ENCODE measurements around the gene KIAA1755. TPM values are rescaled to one million over a fixed set of nuclear protein-coding genes. Genes with fewer than 3 reads are reported as not detected.

KIAA1755 gene
- total RNA-seq, 1 experiment from 2014 or later = 0.17 TPM

DNA sequence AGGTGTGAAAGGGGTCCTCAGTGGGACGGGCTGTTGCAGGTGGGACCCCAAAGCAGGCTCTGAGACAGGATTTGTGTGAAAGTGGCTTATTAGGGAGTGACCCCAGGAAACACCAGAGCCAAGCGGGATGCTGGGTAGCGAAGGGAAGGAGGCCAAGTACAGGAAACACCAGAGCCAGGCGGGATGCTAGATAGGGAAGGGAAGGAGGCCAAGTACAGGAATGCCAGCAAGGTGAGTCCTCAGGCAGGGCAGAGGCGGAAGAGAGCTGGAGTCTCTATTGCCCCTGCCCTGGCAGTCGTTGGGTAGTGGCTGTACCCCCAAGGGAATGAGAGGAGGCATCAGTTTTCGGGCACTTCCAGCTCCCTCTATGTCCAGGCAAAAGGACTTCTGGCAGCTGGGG, 65.0 kb downstream of the KIAA1755 start:
- H4K8ac ChIP-seq (replicated peaks; ENCODE audit: insufficient read length, low read depth, low read length) = no peak overlapping the region
- H2BK120ac ChIP-seq (ENCODE audit: low read depth, low read length, poor library complexity, severe bottlenecking) = no peak overlapping the region
- no peak overlapping the region for H2AK5ac ChIP-seq (ENCODE audit: insufficient read length, low read length)
- no peak overlapping the region for H2BK15ac ChIP-seq (ENCODE audit: low read depth, low read length)
- H4K20me1 ChIP-seq (ENCODE audit: control insufficient read depth, insufficient read depth, insufficient read length) = no peaks in the 10 kb centered on the region
- no peak overlapping the region for H2BK5ac ChIP-seq (ENCODE audit: insufficient read length, low read length)
- no peak overlapping the region for H3K9ac ChIP-seq (ENCODE audit: extremely low read depth, insufficient read length, low read length)
- no peak overlapping the region for H3K4me2 ChIP-seq (ENCODE audit: insufficient read depth, insufficient read length, low read length)
- H3K23ac ChIP-seq (ENCODE audit: insufficient read length, low read depth, low read length) = no peak overlapping the region
- H3K27ac ChIP-seq (ENCODE audit: insufficient read length, low read depth, low read length) = no peak overlapping the region
- no peak overlapping the region; the same call in 1 of the 2 replicates for H3K14ac ChIP-seq (ENCODE audit: insufficient read depth, low read length)
- no peak overlapping the region for H4K5ac ChIP-seq (ENCODE audit: insufficient read length, low read depth, low read length)
- Mint-ChIP-seq H3K4me1 (peaks cover 13 to 17% of the 10 kb centered on the region in 2 experiments; a peak in 3 of 4 replicates), H3K9me3 (peaks cover 5 to 6% of the 10 kb centered on the region in 2 experiments), H3K27ac (no peak overlapping the region), H3K4me3 (no peak overlapping the region), H3K27me3 (ENCODE audit: low read depth) (peaks cover 11% of the 10 kb centered on the region), H3K36me3 (ENCODE audit: insufficient read depth in 1 of 3, low read depth in 3 of 3) (peaks cover 0 to 5% (median 4%) of the 10 kb centered on the region in 3 experiments; a peak in 1 of 7 replicates)
- H2BK20ac ChIP-seq (ENCODE audit: low read depth, low read length, poor library complexity, severe bottlenecking) = no peak overlapping the region
- H3K23me2 ChIP-seq (ENCODE audit: insufficient read length, low read depth, low read length, poor library complexity, severe bottlenecking) = no peaks in the 10 kb centered on the region
- no peaks in the 10 kb centered on the region for H3K4me1 ChIP-seq (ENCODE audit: insufficient read depth, low read length)
- H3K4ac ChIP-seq (ENCODE audit: low read depth, low read length) = no peak overlapping the region
- H3T11ph ChIP-seq (ENCODE audit: low read length) = no peak overlapping the region
- WGBS (ENCODE audit: extremely low coverage, insufficient read length, low lambda C conversion rate) = no CpG with 5 or more reads among the region's 7 CpGs
- H2AFZ ChIP-seq (ENCODE audit: low read length) = no peak overlapping the region
- H3K56ac ChIP-seq (ENCODE audit: insufficient read length, low read depth, low read length) = no peak overlapping the region
- H3K79me1 ChIP-seq (ENCODE audit: insufficient read depth, low read depth, low read length, poor library complexity, severe bottlenecking) = no peaks in the 10 kb centered on the region
- no peaks in the 10 kb centered on the region for H3K79me2 ChIP-seq (ENCODE audit: insufficient read depth, low read length)
- no peak overlapping the region for H4K91ac ChIP-seq (ENCODE audit: insufficient read length, low read depth, low read length)
- no peak overlapping the region for H2BK12ac ChIP-seq (ENCODE audit: insufficient read length, low read depth, low read length)
- TF ChIP-seq, protein P1, sequence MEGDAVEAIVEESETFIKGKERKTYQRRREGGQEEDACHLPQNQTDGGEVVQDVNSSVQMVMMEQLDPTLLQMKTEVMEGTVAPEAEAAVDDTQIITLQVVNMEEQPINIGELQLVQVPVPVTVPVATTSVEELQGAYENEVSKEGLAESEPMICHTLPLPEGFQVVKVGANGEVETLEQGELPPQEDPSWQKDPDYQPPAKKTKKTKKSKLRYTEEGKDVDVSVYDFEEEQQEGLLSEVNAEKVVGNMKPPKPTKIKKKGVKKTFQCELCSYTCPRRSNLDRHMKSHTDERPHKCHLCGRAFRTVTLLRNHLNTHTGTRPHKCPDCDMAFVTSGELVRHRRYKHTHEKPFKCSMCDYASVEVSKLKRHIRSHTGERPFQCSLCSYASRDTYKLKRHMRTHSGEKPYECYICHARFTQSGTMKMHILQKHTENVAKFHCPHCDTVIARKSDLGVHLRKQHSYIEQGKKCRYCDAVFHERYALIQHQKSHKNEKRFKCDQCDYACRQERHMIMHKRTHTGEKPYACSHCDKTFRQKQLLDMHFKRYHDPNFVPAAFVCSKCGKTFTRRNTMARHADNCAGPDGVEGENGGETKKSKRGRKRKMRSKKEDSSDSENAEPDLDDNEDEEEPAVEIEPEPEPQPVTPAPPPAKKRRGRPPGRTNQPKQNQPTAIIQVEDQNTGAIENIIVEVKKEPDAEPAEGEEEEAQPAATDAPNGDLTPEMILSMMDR (conservative IDR thresholded peaks at IDR 0.05) = no peak
- DNase-seq = no peak
- H3K18ac ChIP-seq (ENCODE audit: insufficient read length, low read depth, low read length) = no peak overlapping the region
- H3K27me3 ChIP-seq (ENCODE audit: insufficient read depth, low read length) = no peaks in the 10 kb centered on the region
- no peaks in the 10 kb centered on the region for H3K9me3 ChIP-seq (ENCODE audit: control insufficient read depth, low read depth, low read length)

Data from H9 (cell line).